H9 (cell line): ENCODE results near the gene MS4A15. TPM values are rescaled to one million over a fixed set of nuclear protein-coding genes. Genes with fewer than 3 reads are reported as not detected.

Experiments
- DNase-seq: peaks from one replicate; pipeline ENCODE4 v3.0.0-alpha.2; 2017
- H2AFZ ChIP-seq: one replicate; pipeline ENCODE4 v1.6.1; 2013; ENCODE audit warnings: mild to moderate bottlenecking, low read length, control low read depth, moderate library complexity
- H2AK5ac ChIP-seq: 2 replicates; pipeline ENCODE4 v1.6.1; 2013; ENCODE audit warnings: low read length, control low read depth, mixed read lengths; ENCODE audit not compliant: insufficient read length
- H2BK120ac ChIP-seq: one replicate; pipeline ENCODE4 v1.6.1; 2013; ENCODE audit warnings: low read depth, mild to moderate bottlenecking, low read length, control low read depth, inconsistent platforms; ENCODE audit not compliant: poor library complexity, severe bottlenecking
- H2BK12ac ChIP-seq: 2 replicates; pipeline ENCODE4 v1.6.1; 2013; ENCODE audit warnings: low read length, control low read depth, mixed read lengths, low read depth; ENCODE audit not compliant: insufficient read length
- H2BK15ac ChIP-seq: 2 replicates; pipeline ENCODE4 v1.6.1; 2013; ENCODE audit warnings: low read depth, low read length, control low read depth
- H2BK20ac ChIP-seq: one replicate; pipeline ENCODE4 v1.6.1; 2013; ENCODE audit warnings: low read depth, mild to moderate bottlenecking, low read length, control low read depth, inconsistent platforms; ENCODE audit not compliant: poor library complexity, severe bottlenecking
- H2BK5ac ChIP-seq: 2 replicates; pipeline ENCODE4 v1.6.1; 2013; ENCODE audit warnings: low read length, control low read depth, mixed read lengths; ENCODE audit not compliant: insufficient read length
- H3K14ac ChIP-seq: 2 replicates; pipeline ENCODE4 v1.6.1; 2013; ENCODE audit warnings: low read length, control low read depth; ENCODE audit not compliant: insufficient read depth
- H3K18ac ChIP-seq: 2 replicates; pipeline ENCODE4 v1.6.1; 2013; ENCODE audit warnings: low read depth, mild to moderate bottlenecking, mixed read lengths, low read length, control low read depth; ENCODE audit not compliant: insufficient read length
- H3K23ac ChIP-seq: 2 replicates; pipeline ENCODE4 v1.6.1; 2013; ENCODE audit warnings: low read length, control low read depth, mixed read lengths, low read depth; ENCODE audit not compliant: insufficient read length
- H3K23me2 ChIP-seq: 2 replicates; pipeline ENCODE4 v1.6.1; 2013; ENCODE audit warnings: low read depth, mild to moderate bottlenecking, mixed read lengths, low read length, control low read depth; ENCODE audit not compliant: insufficient read length, poor library complexity, severe bottlenecking
- H3K27ac ChIP-seq: 2 replicates; pipeline ENCODE4 v1.5.1; 2013; ENCODE audit warnings: low read length, control low read depth, mixed read lengths, low read depth; ENCODE audit not compliant: insufficient read length
- H3K27me3 ChIP-seq: 2 replicates; pipeline ENCODE4 v1.6.1; 2013; ENCODE audit warnings: low read length, control low read depth, inconsistent platforms; ENCODE audit not compliant: insufficient read depth
- H3K4ac ChIP-seq: 2 replicates; pipeline ENCODE4 v1.6.1; 2013; ENCODE audit warnings: low read depth, mild to moderate bottlenecking, control low read depth, inconsistent platforms, low read length, moderate library complexity
- H3K4me1 ChIP-seq: 2 replicates; pipeline ENCODE4 v1.6.1; 2013; ENCODE audit warnings: low read length, control low read depth, inconsistent platforms; ENCODE audit not compliant: insufficient read depth
- H3K4me2 ChIP-seq: 2 replicates; pipeline ENCODE4 v1.6.1; 2013; ENCODE audit warnings: low read length, control low read depth, mixed read lengths; ENCODE audit not compliant: insufficient read length, insufficient read depth
- H3K56ac ChIP-seq: 2 replicates; pipeline ENCODE4 v1.6.1; 2013; ENCODE audit warnings: low read depth, mild to moderate bottlenecking, mixed read lengths, low read length, control low read depth; ENCODE audit not compliant: insufficient read length
- H3K79me1 ChIP-seq: 2 replicates; pipeline ENCODE4 v1.6.1; 2013; ENCODE audit warnings: low read depth, mild to moderate bottlenecking, moderate library complexity, low read length, control low read depth, inconsistent platforms; ENCODE audit not compliant: insufficient read depth, poor library complexity, severe bottlenecking
- H3K79me2 ChIP-seq: 2 replicates; pipeline ENCODE4 v1.6.1; 2013; ENCODE audit warnings: low read length, control low read depth, inconsistent platforms; ENCODE audit not compliant: insufficient read depth
- H3K9ac ChIP-seq: 2 replicates; pipeline ENCODE4 v1.6.1; 2013; ENCODE audit warnings: low read length, control low read depth, mixed read lengths; ENCODE audit not compliant: insufficient read length; ENCODE audit errors: extremely low read depth
- H3K9me3 ChIP-seq: one replicate; pipeline ENCODE4 v1.6.1; 2013; ENCODE audit warnings: low read depth, low read length, inconsistent platforms; ENCODE audit not compliant: control insufficient read depth
- H3T11ph ChIP-seq: one replicate; pipeline ENCODE4 v1.6.1; 2013; ENCODE audit warnings: mild to moderate bottlenecking, low read length, control low read depth, inconsistent platforms
- H4K20me1 ChIP-seq: one replicate; pipeline ENCODE4 v1.6.1; 2013; ENCODE audit not compliant: control insufficient read depth, insufficient read length, insufficient read depth
- H4K5ac ChIP-seq: 2 replicates; pipeline ENCODE4 v1.6.1; 2013; ENCODE audit warnings: low read depth, mild to moderate bottlenecking, mixed read lengths, low read length, control low read depth; ENCODE audit not compliant: insufficient read length
- H4K8ac ChIP-seq: replicated peaks from 2 replicates; pipeline ENCODE4 v1.6.1; 2013; ENCODE audit warnings: low read length, control low read depth, mixed read lengths, low read depth; ENCODE audit not compliant: insufficient read length
- H4K91ac ChIP-seq: 2 replicates; pipeline ENCODE4 v1.6.1; 2013; ENCODE audit warnings: low read depth, mild to moderate bottlenecking, moderate library complexity, mixed read lengths, low read length, control low read depth; ENCODE audit not compliant: insufficient read length
- H3K27ac Mint-ChIP-seq, 3 experiments: 2 replicates in 2 of 3; 3 replicates in 1 of 3; pipeline ENCODE4 v1.8.0; 2020 to 2021; ENCODE audit warnings: mixed read lengths in 3 of 3, mild to moderate bottlenecking in 1 of 3, moderate library complexity in 1 of 3
- H3K27me3 Mint-ChIP-seq: 2 replicates; pipeline ENCODE4 v1.8.0; 2021; ENCODE audit warnings: low read depth, mild to moderate bottlenecking, moderate library complexity, mixed read lengths
- H3K36me3 Mint-ChIP-seq, 3 experiments: 2 replicates in 2 of 3; 3 replicates in 1 of 3; pipeline ENCODE4 v1.8.0; 2020 to 2021; ENCODE audit warnings: low read depth in 3 of 3, mixed read lengths in 3 of 3; ENCODE audit not compliant: insufficient read depth in 1 of 3
- H3K4me1 Mint-ChIP-seq, 2 experiments: 2 replicates each; pipeline ENCODE4 v1.8.0; 2020; ENCODE audit warnings: mixed read lengths in 2 of 2
- H3K4me3 Mint-ChIP-seq, 2 experiments: 2 replicates in 1 of 2; 3 replicates in 1 of 2; pipeline ENCODE4 v1.8.0; 2020 to 2021; ENCODE audit warnings: mild to moderate bottlenecking in 2 of 2, mixed read lengths in 2 of 2, moderate library complexity in 1 of 2
- H3K9me3 Mint-ChIP-seq, 2 experiments: 2 replicates in 1 of 2; 3 replicates in 1 of 2; pipeline ENCODE4 v1.8.0; 2020; ENCODE audit warnings: mild to moderate bottlenecking in 2 of 2, mixed read lengths in 2 of 2, moderate library complexity in 1 of 2
- CTCF ChIP-seq: fragments of 200-600 bp; sonication (generic); conservative IDR thresholded peaks from 3 replicates; pipeline ENCODE4 v1.8.0; 2021; ENCODE audit warnings: antibody characterized with exemption, mild to moderate bottlenecking
- WGBS: extraction: QIAGEN DNeasy Blood & Tissue Kit; methylation state at CpG from one replicate; pipeline ENCODE4 v1.1.7; 2013; ENCODE audit warnings: missing lambda C conversion rate, low lambda C conversion rate, mixed read lengths; ENCODE audit not compliant: insufficient read length; ENCODE audit errors: extremely low coverage; 5-methylcytosine and 5-hydroxymethylcytosine counted together
- total RNA-seq: library from RNA; stranded (reverse); gene quantifications from 2 replicates; pipeline ENCODE4 v1.2.1, GENCODE V29; 2021

The MS4A15 gene
- total RNA-seq, 1 experiment from 2014 or later: 0.11 TPM

GRCh38 chr11:60731586-60731985, 25.1 kb upstream of the MS4A15 start:
- no peak for TF ChIP-seq CTCF
- Histone ChIP-seq H3K27ac (no peak overlapping the region), H2BK5ac (no peak overlapping the region), H3K23me2 (no peaks in the 10 kb centered on the region), H3K56ac (no peak overlapping the region), H3K9ac (no peak overlapping the region), H2AFZ (no peak overlapping the region), H3K14ac (no peak overlapping the region), H2BK12ac (no peak overlapping the region), H3K18ac (no peak overlapping the region), H4K91ac (no peak overlapping the region), H2BK15ac (no peak overlapping the region), H3K4me2 (no peak overlapping the region), H4K8ac (no peak overlapping the region), H3K79me2 (no peaks in the 10 kb centered on the region), H3K23ac (no peak overlapping the region), H3K79me1 (no peaks in the 10 kb centered on the region), H3T11ph (no peak overlapping the region), H2BK120ac (no peak overlapping the region), H2BK20ac (no peak overlapping the region), H3K4me1 (no peaks in the 10 kb centered on the region), H2AK5ac (no peak overlapping the region), H4K20me1 (no peaks in the 10 kb centered on the region), H3K27me3 (no peaks in the 10 kb centered on the region), H3K4ac (no peak overlapping the region), H3K9me3 (no peaks in the 10 kb centered on the region), H4K5ac (no peak overlapping the region)
- Mint-ChIP-seq H3K4me1 (peaks cover 10 to 12% of the 10 kb centered on the region in 2 experiments; a peak in 2 of 4 replicates), H3K27me3 (peaks cover 7% of the 10 kb centered on the region), H3K4me3 (no peak overlapping the region), H3K36me3 (no peaks in the 10 kb centered on the region), H3K27ac (no peak overlapping the region), H3K9me3 (no peaks in the 10 kb centered on the region)
- no CpG with 5 or more reads among the region's 8 CpGs for WGBS
- DNase-seq: no peak
